Esophagus squamous epithelium (tissue), 4 donors: ENCODE results near the gene OSGIN1.

Source experiments
- CTCF ChIP-seq, 6 experiments: fragments of 450-650 bp in 4 of 6; fragments of 200-600 bp in 2 of 6; sonication (generic) in 2 of 6; IDR thresholded peaks; one replicate each; pipeline ENCODE4 v1.5.1; 2016 to 2019; ENCODE audit warnings: antibody characterized with exemption in 6 of 6, mild to moderate bottlenecking in 4 of 6, moderate library complexity in 4 of 6
- POLR2A ChIP-seq, 4 donors: fragments of 450-650 bp; IDR thresholded peaks; one replicate each; pipeline ENCODE4 v1.6.1; 2017; ENCODE audit warnings: antibody characterized with exemption in 4 of 4, mild to moderate bottlenecking in 4 of 4, moderate library complexity in 3 of 4

DNA sequence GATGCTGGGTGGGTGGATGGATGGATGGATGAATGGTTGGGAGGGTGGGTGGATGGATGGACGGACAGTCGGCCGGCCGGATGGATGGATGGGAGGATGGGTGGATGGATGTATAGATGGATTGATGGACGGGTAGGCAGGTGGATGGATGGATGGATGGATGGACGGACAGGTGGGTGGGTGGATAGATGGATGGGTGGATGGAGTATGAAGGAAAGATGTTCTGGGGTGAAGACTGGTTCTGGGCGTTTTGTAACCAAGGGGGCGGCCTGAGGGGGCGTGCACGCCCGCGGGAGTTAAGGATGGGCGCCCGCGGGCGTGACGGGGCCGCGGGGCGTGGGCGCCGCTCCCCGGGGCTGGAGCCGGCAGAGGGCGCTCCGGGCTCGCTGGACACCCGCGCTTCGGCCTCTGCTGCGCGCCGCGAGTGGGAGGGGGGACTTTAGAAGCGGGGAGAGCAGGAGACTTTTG is 14.8 kb downstream of the OSGIN1 start, which contains the start of gene NECAB2:
- TF ChIP-seq CTCF (IDR thresholded peaks at IDR 0.05) (peak in 4 of 6 experiments; percentile 31 to 58 (median 40)), POLR2A (IDR thresholded peaks at IDR 0.05) (no peak)
